ENCODE data around the gene ZIC4.

Gene ZIC4

GRCh38 chr3:147341727-147342126 lies 64.6 kb downstream of the ZIC4 start:
- no peak for TF ChIP-seq EP300 (IDR thresholded peaks at IDR 0.05; ENCODE audit: borderline replicate concordance)
- no peak for TF ChIP-seq MAX (IDR thresholded peaks at IDR 0.05)
- TF ChIP-seq NFIC (IDR thresholded peaks at IDR 0.05) = no peak
- TF ChIP-seq RAD21 (IDR thresholded peaks at IDR 0.05; ENCODE audit: low read depth) = no peak
- no peak for TF ChIP-seq USF1 (IDR thresholded peaks at IDR 0.05)
- no peak for TF ChIP-seq YY1 (IDR thresholded peaks at IDR 0.05; ENCODE audit: low read depth)
- no peak for TF ChIP-seq TEAD4 (IDR thresholded peaks at IDR 0.05)
- TF ChIP-seq TAF1 (IDR thresholded peaks at IDR 0.05; ENCODE audit: low read depth) = no peak
- no peak for TF ChIP-seq TCF12 (IDR thresholded peaks at IDR 0.05; ENCODE audit: low read depth)
- TF ChIP-seq CREB1 (IDR thresholded peaks at IDR 0.05; ENCODE audit: low read depth) = no peak

GRCh38 chr3:147336543-147337278 lies 69.6 kb downstream of the ZIC4 start:
- no peak for TF ChIP-seq TCF12 (IDR thresholded peaks at IDR 0.05; ENCODE audit: low read depth)
- TF ChIP-seq CEBPB (IDR thresholded peaks at IDR 0.05) = no peak
- TF ChIP-seq USF1 (IDR thresholded peaks at IDR 0.05) = no peak
- TF ChIP-seq MAX (IDR thresholded peaks at IDR 0.05) = no peak
- TF ChIP-seq YY1 (IDR thresholded peaks at IDR 0.05; ENCODE audit: low read depth) = no peak
- no peak for TF ChIP-seq EGR1 (IDR thresholded peaks at IDR 0.05)
- TF ChIP-seq FOXM1 (IDR thresholded peaks at IDR 0.05; ENCODE audit: borderline replicate concordance, low read depth) = no peak
- no peak for TF ChIP-seq ZBTB7A (IDR thresholded peaks at IDR 0.05; ENCODE audit: low read depth)
- TF ChIP-seq TEAD4 (IDR thresholded peaks at IDR 0.05) = no peak
- TF ChIP-seq TAF1 (IDR thresholded peaks at IDR 0.05; ENCODE audit: low read depth) = no peak
- TF ChIP-seq CREB1 (IDR thresholded peaks at IDR 0.05; ENCODE audit: low read depth) = no peak
- TF ChIP-seq EP300 (IDR thresholded peaks at IDR 0.05; ENCODE audit: borderline replicate concordance) = no peak
- no peak for TF ChIP-seq REST (IDR thresholded peaks at IDR 0.05; ENCODE audit: low read depth)
- no peak for TF ChIP-seq RAD21 (IDR thresholded peaks at IDR 0.05; ENCODE audit: low read depth)
- no peak for TF ChIP-seq NFIC (IDR thresholded peaks at IDR 0.05)
